ENCODE measurements around the gene MPP4.

DNA sequence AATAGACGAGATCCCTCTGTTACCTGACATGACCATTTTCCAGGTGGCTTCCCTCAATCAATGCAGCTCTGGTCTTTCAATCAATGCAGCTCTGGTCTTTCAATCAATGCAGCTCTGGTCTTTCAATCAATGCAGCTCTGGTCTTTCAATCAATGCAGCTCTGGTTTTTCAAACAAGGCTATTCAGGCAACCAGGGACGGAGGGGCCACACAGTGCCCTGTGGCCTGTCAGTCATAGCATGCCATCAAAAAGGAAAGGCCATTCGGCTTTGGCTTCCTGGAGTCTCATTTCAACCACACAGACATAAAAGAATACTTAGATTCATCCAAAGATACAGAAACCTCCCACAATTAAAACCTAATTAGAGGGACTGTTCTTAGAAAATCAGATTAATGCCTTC is 13.3 kb downstream of the MPP4 start:
- TF ChIP-seq, protein P1, sequence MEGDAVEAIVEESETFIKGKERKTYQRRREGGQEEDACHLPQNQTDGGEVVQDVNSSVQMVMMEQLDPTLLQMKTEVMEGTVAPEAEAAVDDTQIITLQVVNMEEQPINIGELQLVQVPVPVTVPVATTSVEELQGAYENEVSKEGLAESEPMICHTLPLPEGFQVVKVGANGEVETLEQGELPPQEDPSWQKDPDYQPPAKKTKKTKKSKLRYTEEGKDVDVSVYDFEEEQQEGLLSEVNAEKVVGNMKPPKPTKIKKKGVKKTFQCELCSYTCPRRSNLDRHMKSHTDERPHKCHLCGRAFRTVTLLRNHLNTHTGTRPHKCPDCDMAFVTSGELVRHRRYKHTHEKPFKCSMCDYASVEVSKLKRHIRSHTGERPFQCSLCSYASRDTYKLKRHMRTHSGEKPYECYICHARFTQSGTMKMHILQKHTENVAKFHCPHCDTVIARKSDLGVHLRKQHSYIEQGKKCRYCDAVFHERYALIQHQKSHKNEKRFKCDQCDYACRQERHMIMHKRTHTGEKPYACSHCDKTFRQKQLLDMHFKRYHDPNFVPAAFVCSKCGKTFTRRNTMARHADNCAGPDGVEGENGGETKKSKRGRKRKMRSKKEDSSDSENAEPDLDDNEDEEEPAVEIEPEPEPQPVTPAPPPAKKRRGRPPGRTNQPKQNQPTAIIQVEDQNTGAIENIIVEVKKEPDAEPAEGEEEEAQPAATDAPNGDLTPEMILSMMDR (conservative IDR thresholded peaks at IDR 0.05), result no peak
- TF ChIP-seq EZH2 (IDR thresholded peaks at IDR 0.05; ENCODE audit: low read depth), result no peak

Data from PC-9 (cell line).